Stomach (tissue), 4 donors: Measurements from ENCODE around the gene PGBD5.

ENCODE experiments used
- EP300 ChIP-seq: sonication (generic); formaldehyde crosslinking; IDR thresholded peaks from one replicate; pipeline ENCODE4 v1.6.1; 2017; ENCODE audit warnings: antibody characterized with exemption
- POLR2AphosphoS5 ChIP-seq, 3 donors: sonication (generic); formaldehyde crosslinking; IDR thresholded peaks; one replicate each; pipeline ENCODE4 v1.6.1; 2016; ENCODE audit warnings: antibody characterized with exemption in 3 of 3

GRCh38 chr1:230315099-230315498 is 111.0 kb downstream of the PGBD5 start:
- TF ChIP-seq EP300 (no peak), POLR2AphosphoS5 (IDR thresholded peaks at IDR 0.05) (no peak)
